Thyroid gland (tissue), 4 donors: ENCODE data around the gene ANKRD60. TPM values are rescaled to one million over a fixed set of nuclear protein-coding genes. Genes with fewer than 3 reads are reported as not detected.

Experiments
- DNase-seq, 2 donors: peaks; one replicate each; pipeline ENCODE4 v3.0.0-alpha.2; 2019
- H3K27ac ChIP-seq, 3 donors: fragments of 200-600 bp; sonication (generic); 1 replicate in 2 of 3; 2 replicates in 1 of 3; pipeline ENCODE4 v1.5.1; 2016 to 2019; ENCODE audit warnings: mild to moderate bottlenecking in 1 of 3, moderate library complexity in 1 of 3
- H3K27me3 ChIP-seq: fragments of 200-600 bp; sonication (generic); one replicate; pipeline ENCODE4 v1.5.1; 2019
- H3K36me3 ChIP-seq, 2 donors: fragments of 200-600 bp; sonication (generic); one replicate each; pipeline ENCODE4 v1.5.1; 2016 to 2019
- H3K4me1 ChIP-seq, 2 donors: fragments of 200-600 bp; sonication (generic); one replicate each; pipeline ENCODE4 v1.5.1; 2017 to 2019
- H3K4me3 ChIP-seq, 3 donors: fragments of 200-600 bp; sonication (generic); replicated peaks in 1 of 3; 1 replicate in 2 of 3; 2 replicates in 1 of 3; pipeline ENCODE4 v1.5.1; 2016; ENCODE audit warnings: mild to moderate bottlenecking in 1 of 3
- H3K9me3 ChIP-seq: fragments of 200-600 bp; sonication (generic); one replicate; pipeline ENCODE4 v1.5.1; 2017
- POLR2A ChIP-seq, 2 donors: fragments of 450-650 bp; IDR thresholded peaks; one replicate each; pipeline ENCODE4 v1.6.1; 2017; ENCODE audit warnings: antibody characterized with exemption in 2 of 2, mild to moderate bottlenecking in 2 of 2, moderate library complexity in 1 of 2
- WGBS, 2 donors: methylation state at CpG; one replicate each; pipeline ENCODE4 v1.1.5; 2017; 5-methylcytosine and 5-hydroxymethylcytosine counted together
- intact Hi-C: fragments of 100-400 bp; cut with DNase I; formaldehyde crosslinking; loops from one replicate; pipeline ENCODE4 v1.15.1; 2023
- total RNA-seq, 4 donors: library from RNA; depleted of rRNA; stranded (reverse); fragments of >200 nt; gene quantifications; one replicate each; pipeline ENCODE4 v1.2.3, GENCODE V29; 2016
- TF ChIP-seq, protein P1 (sequence below), 6 experiments: fragments of 200-600 bp in 3 of 6; fragments of 450-650 bp in 3 of 6; sonication (generic) in 3 of 6; IDR thresholded peaks; one replicate each; pipeline ENCODE4 v1.5.1; 2016 to 2019; ENCODE audit warnings: antibody characterized with exemption in 6 of 6, mild to moderate bottlenecking in 2 of 6, inconsistent platforms in 1 of 6, moderate library complexity in 1 of 6

ANKRD60 gene
- total RNA-seq, 4 donors from 2014 or later = not detected

DNA sequence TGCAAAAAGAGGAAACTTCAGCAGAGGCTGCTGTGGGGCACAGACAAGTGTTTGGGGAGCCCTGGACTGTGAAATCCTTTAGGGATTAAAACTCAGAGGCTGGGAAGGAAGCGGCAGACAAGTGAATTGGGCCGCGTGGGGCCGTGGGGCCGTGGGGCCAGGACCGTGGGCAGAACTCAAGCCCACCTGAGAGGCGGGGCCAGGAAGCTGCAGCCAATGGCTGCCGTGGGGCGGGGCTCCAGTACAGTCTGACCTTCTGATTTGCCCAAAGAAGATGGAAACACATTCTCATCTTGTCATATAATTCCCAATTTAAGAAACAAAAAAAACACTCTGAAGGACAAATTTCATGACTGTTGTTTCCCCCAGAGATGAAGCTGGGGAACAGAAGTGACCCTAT lies 55.4 kb downstream of the ANKRD60 start:
- no peak overlapping the region for H3K4me3 ChIP-seq
- no peaks in the 10 kb centered on the region for H3K9me3 ChIP-seq
- no peaks in the 10 kb centered on the region for H3K27me3 ChIP-seq
- no peaks in the 10 kb centered on the region for H3K36me3 ChIP-seq
- no peaks in the 10 kb centered on the region for H3K4me1 ChIP-seq
- DNase-seq = no peak
- no peak overlapping the region for H3K27ac ChIP-seq
- WGBS, 2 donors = 84 to 86% methylated on average over 9 of the region's 9 CpGs
- intact Hi-C loops = no loop called here
- TF ChIP-seq POLR2A (IDR thresholded peaks at IDR 0.05) = no peak
- TF ChIP-seq, protein P1, sequence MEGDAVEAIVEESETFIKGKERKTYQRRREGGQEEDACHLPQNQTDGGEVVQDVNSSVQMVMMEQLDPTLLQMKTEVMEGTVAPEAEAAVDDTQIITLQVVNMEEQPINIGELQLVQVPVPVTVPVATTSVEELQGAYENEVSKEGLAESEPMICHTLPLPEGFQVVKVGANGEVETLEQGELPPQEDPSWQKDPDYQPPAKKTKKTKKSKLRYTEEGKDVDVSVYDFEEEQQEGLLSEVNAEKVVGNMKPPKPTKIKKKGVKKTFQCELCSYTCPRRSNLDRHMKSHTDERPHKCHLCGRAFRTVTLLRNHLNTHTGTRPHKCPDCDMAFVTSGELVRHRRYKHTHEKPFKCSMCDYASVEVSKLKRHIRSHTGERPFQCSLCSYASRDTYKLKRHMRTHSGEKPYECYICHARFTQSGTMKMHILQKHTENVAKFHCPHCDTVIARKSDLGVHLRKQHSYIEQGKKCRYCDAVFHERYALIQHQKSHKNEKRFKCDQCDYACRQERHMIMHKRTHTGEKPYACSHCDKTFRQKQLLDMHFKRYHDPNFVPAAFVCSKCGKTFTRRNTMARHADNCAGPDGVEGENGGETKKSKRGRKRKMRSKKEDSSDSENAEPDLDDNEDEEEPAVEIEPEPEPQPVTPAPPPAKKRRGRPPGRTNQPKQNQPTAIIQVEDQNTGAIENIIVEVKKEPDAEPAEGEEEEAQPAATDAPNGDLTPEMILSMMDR (IDR thresholded peaks at IDR 0.05) = no peak

DNA sequence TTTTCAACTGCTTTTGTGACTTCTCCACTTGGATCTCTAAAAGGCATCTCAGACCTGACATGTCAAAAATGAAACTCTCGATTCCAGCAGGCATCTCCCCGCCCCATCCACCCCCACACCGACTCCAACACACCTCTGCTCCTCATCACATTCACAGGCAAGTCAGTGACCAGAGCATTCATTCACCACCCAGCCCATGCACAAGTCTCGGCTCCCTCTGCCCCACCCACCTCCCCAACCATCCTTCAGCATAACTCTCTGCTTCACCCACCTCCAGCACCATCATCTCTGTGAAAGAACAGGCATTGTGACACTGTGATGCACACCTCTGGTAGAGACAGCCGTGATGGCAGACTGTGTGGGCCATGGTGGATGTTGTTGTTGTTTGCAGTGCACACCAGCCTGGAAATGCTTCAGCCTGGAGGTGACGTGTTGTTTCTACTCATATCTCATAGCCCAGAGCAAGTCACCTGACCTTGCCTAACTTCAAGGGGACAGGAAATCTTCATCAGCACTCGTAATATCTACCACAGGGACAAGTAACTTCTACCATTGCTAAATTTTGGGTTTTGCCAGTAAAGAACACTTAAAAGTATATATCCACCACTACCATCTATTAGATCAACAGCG lies 56.5 kb downstream of the ANKRD60 start:
- no peaks in the 10 kb centered on the region for H3K9me3 ChIP-seq
- WGBS, 2 donors = 88 to 92% methylated on average over 8 of the region's 8 CpGs
- no peaks in the 10 kb centered on the region for H3K4me1 ChIP-seq
- H3K4me3 ChIP-seq = no peak overlapping the region
- intact Hi-C loops = no loop called here
- H3K27me3 ChIP-seq = no peaks in the 10 kb centered on the region
- no peak for DNase-seq
- no peak for TF ChIP-seq POLR2A (IDR thresholded peaks at IDR 0.05)
- TF ChIP-seq, protein P1 (IDR thresholded peaks at IDR 0.05) = no peak
- H3K36me3 ChIP-seq = no peaks in the 10 kb centered on the region
- no peak overlapping the region for H3K27ac ChIP-seq

DNA sequence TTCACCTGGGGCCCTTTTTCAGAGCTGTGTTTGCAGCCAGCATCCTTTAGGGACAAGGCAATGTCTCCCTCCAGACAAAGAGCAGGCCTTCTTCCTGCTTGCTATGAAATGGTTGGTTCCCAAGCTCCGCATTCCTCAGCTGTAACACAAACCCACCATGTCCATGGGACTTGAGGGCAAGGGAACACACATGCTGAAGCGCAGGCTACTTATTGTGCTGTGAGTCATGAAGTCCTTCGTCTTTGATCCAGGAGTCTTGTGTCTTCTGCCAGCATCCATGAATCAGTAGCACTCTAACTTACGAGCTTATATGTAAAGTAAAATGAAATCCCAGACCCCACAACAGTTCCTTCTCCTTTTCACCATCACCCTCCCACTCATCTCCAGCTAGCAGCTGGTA lies 59.0 kb downstream of the ANKRD60 start:
- WGBS, 2 donors = 91 to 95% methylated on average over 4 of the region's 4 CpGs
- no peaks in the 10 kb centered on the region for H3K9me3 ChIP-seq
- no peak overlapping the region for H3K4me3 ChIP-seq
- H3K27ac ChIP-seq = no peak overlapping the region
- no peaks in the 10 kb centered on the region for H3K36me3 ChIP-seq
- intact Hi-C loops = no loop called here
- no peak for DNase-seq
- TF ChIP-seq, protein P1 (IDR thresholded peaks at IDR 0.05) = no peak
- TF ChIP-seq POLR2A (IDR thresholded peaks at IDR 0.05) = no peak
- H3K27me3 ChIP-seq = no peaks in the 10 kb centered on the region
- no peaks in the 10 kb centered on the region for H3K4me1 ChIP-seq

DNA sequence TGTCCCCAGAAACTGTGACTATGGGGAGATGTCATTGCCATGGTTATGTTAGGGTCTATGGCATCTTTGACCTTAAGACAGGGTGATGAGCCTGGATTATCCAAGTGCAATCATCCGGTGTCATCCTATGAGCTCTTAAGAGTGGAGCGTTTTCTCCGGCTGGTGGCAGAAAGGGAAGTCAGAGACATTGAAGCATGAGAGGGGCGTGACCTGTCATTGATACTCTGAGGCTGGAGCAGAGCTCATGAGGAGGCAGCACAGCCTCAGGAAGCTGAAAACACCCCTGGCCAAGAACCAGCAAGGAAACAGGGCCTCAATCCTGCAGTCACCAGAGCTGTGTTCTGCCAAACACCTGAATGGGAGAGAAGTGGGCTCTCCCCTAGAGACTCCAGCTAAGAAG lies 59.6 kb downstream of the ANKRD60 start:
- TF ChIP-seq, protein P1 (IDR thresholded peaks at IDR 0.05) = no peak
- no peak for TF ChIP-seq POLR2A (IDR thresholded peaks at IDR 0.05)
- no peak for DNase-seq
- Histone ChIP-seq H3K4me1 (no peaks in the 10 kb centered on the region), H3K36me3 (no peaks in the 10 kb centered on the region), H3K27me3 (no peaks in the 10 kb centered on the region), H3K27ac (no peak overlapping the region), H3K4me3 (no peak overlapping the region), H3K9me3 (no peaks in the 10 kb centered on the region)
- 74 to 89% methylated on average over 4 of the region's 4 CpGs for WGBS, 2 donors
- intact Hi-C loops = no loop called here

DNA sequence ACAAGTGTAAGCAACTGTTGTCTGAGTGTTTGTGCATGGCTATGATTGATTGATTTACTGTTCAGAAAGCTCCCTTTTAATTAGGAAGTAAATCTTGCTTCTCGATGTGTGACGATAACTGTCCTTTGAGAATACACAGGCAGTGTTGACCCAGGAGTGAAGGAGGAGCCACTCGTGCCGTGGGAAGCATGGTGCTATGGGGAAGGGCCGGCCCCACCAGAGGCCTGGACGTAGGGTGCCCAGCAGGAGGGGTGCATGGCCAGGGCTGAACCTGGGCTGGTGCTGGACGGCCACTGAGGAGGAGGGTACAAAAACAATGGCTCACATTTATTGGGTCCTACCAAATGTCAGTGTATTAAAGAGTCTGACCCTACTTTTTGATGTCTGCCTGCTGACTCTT lies 60.7 kb downstream of the ANKRD60 start:
- no peaks in the 10 kb centered on the region for H3K9me3 ChIP-seq
- no peak for DNase-seq
- no peaks in the 10 kb centered on the region for H3K36me3 ChIP-seq
- no peak overlapping the region for H3K27ac ChIP-seq
- H3K4me3 ChIP-seq = no peak overlapping the region
- TF ChIP-seq, protein P1 (IDR thresholded peaks at IDR 0.05) = no peak
- TF ChIP-seq POLR2A (IDR thresholded peaks at IDR 0.05) = no peak
- no peaks in the 10 kb centered on the region for H3K4me1 ChIP-seq
- H3K27me3 ChIP-seq = no peaks in the 10 kb centered on the region
- intact Hi-C loops = no loop called here
- WGBS, 2 donors = 62 to 72% methylated on average over 7 of the region's 7 CpGs

Other genes starting within 250 kb of the ANKRD60 start
- gene RAB22A, start 81.1 kb upstream of the ANKRD60 start, total RNA-seq = 10 to 100 TPM; 26.6 to 33.6 (median 29.2) TPM
- 10 to 100 TPM; 37.8 to 53.3 (median 39.2) TPM for gene VAPB, start 160.6 kb upstream of the ANKRD60 start, total RNA-seq